Mucosa of stomach (tissue), 1 donor: ENCODE results near the gene PLLP.
A peak's percentile ranks its signal among the peaks of the same experiment; 100 is the strongest.

Experiments used
- H3K27me3 ChIP-seq: one replicate; pipeline ENCODE4 v1.7.0; 2013; ENCODE audit warnings: mild to moderate bottlenecking, low read length; ENCODE audit not compliant: control insufficient read depth, insufficient read depth
- H3K36me3 ChIP-seq: one replicate; pipeline ENCODE4 v1.7.0; 2013; ENCODE audit warnings: low read length; ENCODE audit not compliant: control insufficient read depth, insufficient read depth
- H3K4me1 ChIP-seq: one replicate; pipeline ENCODE4 v1.7.0; 2013; ENCODE audit warnings: mild to moderate bottlenecking, low read length; ENCODE audit not compliant: control insufficient read depth, insufficient read depth
- H3K4me3 ChIP-seq: one replicate; pipeline ENCODE4 v1.7.0; 2013; ENCODE audit warnings: low read length
- H3K9ac ChIP-seq: one replicate; pipeline ENCODE4 v1.7.0; 2013; ENCODE audit warnings: mild to moderate bottlenecking, low read length, moderate library complexity
- H3K9me3 ChIP-seq: one replicate; pipeline ENCODE4 v1.7.0; 2013; ENCODE audit warnings: mild to moderate bottlenecking, low read length, moderate library complexity; ENCODE audit not compliant: control insufficient read depth
- donor health status: Pancreatic carcinoma.

The PLLP gene

DNA sequence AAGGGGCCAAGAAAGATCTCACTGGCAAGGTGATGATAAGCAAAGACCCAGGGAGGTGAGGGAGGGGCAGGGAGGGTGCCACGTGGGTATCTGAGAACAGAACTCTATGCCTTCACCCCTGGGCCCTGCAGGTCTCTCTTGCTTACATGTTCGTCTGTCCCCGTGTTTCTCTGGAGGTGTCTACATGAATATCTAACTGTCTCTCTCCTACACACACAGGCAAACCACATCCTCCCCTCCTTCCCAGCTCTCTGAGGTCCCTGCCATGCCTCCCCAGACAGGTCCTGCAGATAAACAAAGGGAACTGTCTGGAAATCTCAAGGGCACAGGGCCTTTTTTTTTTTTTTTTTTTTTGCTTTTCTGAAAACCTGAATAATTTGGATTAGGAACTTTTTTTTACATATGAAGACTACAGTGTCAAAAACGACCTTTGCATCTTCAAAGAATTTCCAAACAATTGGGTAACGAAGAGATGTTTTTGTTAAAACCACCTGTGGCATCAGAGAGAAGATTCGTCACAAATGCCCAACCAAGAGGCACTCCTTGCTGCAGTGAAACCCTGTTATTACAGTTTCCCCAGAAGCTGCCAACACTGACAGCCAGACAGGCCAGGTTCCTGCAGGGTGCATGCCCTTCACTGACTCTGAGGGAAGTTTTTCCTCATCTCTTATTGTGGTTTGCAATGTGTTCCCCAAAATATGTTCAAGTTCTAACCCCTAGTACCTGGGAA is 17.8 kb downstream of the PLLP start:
- Histone ChIP-seq H3K4me1 (peaks cover 92% of the 10 kb centered on the region), H3K9me3 (no peaks in the 10 kb centered on the region), H3K4me3 (no peak overlapping the region), H3K27me3 (no peaks in the 10 kb centered on the region), H3K9ac (peak overlapping the region; percentile 69), H3K36me3 (no peaks in the 10 kb centered on the region)

DNA sequence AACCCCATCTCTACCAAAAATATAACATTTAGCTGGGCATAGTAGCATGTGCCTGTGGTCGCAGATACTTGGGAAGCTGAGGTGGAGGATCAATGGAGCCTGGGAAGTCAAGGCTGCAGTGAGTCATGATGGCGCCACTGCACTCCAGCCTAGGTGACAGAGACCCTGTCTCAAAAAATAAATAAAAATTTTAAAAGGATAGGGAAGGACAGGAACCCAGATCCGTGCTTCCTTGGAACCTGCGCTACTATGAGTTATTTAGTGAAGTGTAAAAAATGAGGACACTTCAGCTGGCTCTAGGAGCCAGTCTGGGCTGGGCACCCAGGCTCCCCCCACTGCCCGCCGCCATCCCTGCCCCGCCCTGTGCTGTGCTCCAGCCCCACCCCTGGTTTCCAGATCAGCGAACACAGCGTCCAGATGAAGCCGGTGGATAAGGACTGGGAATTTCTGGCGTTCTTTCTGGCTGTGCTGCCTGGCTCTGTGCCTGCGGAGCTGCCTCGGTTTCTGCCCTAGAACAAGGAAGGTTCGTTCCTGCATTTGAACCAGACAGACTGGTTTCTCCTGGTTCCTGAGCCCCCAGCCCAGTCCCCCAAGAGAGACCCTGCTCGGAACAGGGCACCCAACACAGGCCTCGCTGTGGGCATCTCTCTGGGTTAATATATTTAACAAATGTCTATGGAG is 18.5 kb downstream of the PLLP start:
- peak overlapping the region; percentile 69 for H3K9ac ChIP-seq
- no peaks in the 10 kb centered on the region for H3K36me3 ChIP-seq
- H3K27me3 ChIP-seq = no peaks in the 10 kb centered on the region
- peaks cover 92% of the 10 kb centered on the region for H3K4me1 ChIP-seq
- no peak overlapping the region for H3K4me3 ChIP-seq
- H3K9me3 ChIP-seq = no peaks in the 10 kb centered on the region

DNA sequence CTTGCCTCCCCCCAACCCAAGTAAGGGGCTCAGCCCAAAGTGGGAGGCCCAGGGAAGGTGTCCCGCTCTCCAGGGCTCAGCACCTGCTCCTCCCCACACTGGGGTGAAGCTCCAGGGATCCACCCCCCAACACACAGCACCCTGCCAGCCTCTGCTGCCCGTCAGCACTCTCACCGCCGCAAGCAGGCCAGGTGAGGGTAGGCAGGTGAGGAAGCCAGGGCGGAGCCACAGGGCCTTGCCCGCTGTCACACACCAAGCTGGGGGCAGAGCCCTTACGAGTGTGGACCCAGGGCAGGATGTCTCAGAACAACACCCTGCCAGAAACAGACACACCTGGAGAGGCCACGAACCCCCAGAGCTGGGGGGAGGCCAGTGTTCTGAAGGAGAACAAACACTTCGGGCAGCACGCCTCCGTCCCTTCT is 19.5 kb downstream of the PLLP start:
- Histone ChIP-seq H3K9ac (peak overlapping the region; percentile 69), H3K36me3 (no peaks in the 10 kb centered on the region), H3K4me1 (peaks cover 89% of the 10 kb centered on the region), H3K4me3 (no peak overlapping the region), H3K9me3 (no peaks in the 10 kb centered on the region), H3K27me3 (no peaks in the 10 kb centered on the region)

DNA sequence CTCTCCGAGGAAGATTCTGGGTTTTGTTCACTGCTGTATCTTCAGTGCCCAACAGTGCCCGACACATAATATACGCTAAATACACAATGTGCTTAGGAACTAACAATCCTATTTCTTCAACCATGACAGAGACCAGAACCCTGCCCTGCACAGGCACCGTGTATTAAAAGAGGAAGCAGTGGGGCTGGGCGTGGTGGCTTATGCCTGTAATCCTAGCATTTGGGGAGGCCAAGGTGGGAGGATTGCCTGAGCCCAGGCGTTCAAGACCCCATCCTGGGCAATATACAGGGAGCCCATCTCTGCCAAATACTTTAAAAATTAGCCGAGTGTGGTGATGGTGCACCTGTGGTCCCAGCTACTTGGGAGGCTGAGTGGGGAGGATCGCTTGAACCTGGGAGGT is 20.1 kb downstream of the PLLP start:
- no peaks in the 10 kb centered on the region for H3K36me3 ChIP-seq
- H3K4me1 ChIP-seq = peaks cover 85% of the 10 kb centered on the region
- H3K9me3 ChIP-seq = no peaks in the 10 kb centered on the region
- no peaks in the 10 kb centered on the region for H3K27me3 ChIP-seq
- H3K9ac ChIP-seq = peak overlapping the region; percentile 38
- H3K4me3 ChIP-seq = no peak overlapping the region

DNA sequence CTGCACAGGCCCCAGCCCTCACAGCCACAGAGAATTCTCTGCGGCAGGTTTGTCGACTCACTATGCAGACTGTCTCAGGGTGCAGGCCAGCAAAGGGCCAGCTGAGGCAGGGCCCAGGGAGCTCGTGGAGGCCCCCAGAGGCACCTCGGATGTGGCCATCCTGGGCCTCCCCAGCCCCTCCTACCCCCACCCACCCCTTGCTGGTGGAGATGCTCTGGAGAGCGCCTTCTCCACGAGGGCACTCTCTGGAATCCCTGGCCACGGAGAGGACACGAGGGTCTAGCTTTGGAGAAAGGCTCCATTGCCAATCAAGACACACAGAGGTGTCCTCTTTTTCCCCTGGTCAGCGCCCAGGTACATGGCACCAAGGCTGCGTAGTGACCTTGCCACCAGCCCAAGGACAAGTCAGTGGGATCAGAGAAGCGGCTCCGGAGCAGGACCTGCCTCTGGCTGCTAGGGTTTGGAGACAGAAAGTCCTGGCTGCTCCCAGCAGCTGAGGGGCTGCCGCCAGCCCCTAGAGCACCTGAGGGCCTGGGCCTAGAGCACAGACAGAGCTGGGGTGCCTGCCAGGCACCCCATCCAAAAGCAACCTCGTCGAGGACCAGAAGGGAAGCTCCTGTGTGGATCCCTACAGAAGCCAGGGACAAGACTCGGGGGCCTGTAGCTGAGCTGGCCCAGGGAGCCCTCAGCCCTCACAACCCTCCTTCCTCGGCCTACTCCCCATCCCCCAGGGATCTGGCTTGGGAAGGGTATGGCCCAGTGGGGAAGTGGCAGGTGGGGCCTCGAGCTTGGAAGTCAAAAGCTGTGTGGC is 20.7 kb downstream of the PLLP start:
- no peaks in the 10 kb centered on the region for H3K36me3 ChIP-seq
- no peaks in the 10 kb centered on the region for H3K9me3 ChIP-seq
- H3K9ac ChIP-seq = peak overlapping the region; percentile 54
- no peak overlapping the region for H3K4me3 ChIP-seq
- peaks cover 79% of the 10 kb centered on the region for H3K4me1 ChIP-seq
- H3K27me3 ChIP-seq = no peaks in the 10 kb centered on the region

DNA sequence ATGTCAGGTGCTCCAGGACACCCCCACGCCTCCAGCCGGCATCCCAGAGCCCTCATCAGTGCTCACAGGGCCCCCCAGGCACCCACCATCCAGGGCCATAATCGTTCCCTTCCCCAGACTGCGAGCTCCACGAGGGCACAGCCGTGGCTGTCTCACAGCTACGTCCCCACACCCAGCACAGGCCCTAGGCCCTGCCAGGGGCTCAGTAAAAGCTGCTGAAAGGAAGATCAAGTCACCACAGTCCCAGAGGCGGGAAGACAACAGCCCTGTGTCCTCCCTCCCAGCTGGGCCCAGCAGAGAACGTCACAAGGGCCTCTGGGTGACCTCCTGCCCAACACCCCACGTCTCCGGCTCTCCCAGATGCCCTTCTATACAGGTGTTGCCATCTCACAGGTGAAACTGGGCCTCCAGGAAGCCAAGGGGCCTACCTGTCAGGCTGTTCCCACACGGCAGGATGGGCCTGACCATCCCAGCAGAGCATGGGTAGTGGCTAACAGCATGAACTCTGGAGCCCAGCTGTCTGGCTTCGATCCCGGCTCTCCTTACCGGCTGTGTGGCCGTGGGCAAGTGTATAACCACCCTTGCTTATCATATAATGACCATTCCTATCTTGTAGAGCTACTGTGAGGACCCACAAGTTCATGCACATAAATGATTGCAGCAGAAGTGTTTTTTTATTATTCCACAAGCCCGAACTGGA is 21.5 kb downstream of the PLLP start:
- Histone ChIP-seq H3K4me3 (no peak overlapping the region), H3K9ac (peak overlapping the region; percentile 16), H3K4me1 (peaks cover 71% of the 10 kb centered on the region), H3K9me3 (no peaks in the 10 kb centered on the region), H3K27me3 (no peaks in the 10 kb centered on the region), H3K36me3 (peaks cover 5% of the 10 kb centered on the region)

DNA sequence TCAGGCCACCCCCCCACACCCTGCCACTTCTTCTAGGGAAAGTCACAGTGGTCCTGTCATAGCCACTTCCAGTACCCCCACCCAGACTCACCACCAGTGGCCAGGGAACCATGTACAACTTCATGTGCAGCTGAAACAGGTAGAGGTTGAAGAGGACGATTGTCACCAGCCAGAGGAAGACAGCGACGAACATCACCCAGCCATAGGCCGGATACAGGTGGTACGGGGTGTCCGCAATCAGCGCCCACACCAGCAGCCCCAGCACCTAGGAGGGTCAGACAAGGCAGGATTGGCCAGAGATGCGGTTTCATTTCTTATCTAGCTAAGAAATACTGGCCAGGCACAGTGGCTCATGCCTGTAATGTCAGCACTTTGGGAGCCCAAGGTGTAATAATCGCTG is 22.7 kb downstream of the PLLP start:
- Histone ChIP-seq H3K4me1 (peaks cover 59% of the 10 kb centered on the region), H3K9ac (no peak overlapping the region)

DNA sequence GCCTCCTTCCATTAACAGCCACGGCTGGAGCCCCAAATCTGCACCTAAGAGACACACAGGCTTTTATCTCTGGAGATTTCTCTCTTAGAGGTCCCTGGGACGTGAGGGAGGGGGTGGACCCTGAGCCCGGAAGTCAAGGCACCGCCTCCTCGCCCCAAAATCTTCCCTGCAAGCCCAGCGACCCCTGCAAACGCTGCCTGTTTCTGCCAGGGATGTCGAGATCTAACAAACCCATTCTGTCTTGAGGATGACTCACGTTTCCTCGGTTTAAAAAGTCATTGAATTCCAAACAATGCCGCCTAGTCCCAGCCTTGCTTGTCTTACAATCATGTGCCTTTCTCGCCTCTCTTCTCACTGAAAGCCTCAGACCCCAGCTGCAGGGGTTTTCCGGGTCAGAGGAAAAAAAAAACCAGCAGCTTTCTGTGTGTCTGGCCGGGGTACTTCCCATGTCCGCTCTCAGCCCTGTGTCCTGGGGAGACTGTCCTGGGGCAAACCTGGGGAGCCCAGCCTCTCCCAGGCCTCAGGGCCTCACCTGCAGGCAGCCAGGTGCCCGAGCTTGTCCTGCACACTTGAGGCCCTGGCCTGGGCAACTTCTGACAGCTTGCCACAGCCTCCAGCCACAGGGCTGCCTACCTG is 24.1 kb downstream of the PLLP start:
- H3K9ac ChIP-seq = peak overlapping the region; percentile 31
- H3K27me3 ChIP-seq = no peaks in the 10 kb centered on the region
- peaks cover 12% of the 10 kb centered on the region for H3K36me3 ChIP-seq
- H3K4me1 ChIP-seq = peaks cover 45% of the 10 kb centered on the region
- H3K4me3 ChIP-seq = no peak overlapping the region
- H3K9me3 ChIP-seq = no peaks in the 10 kb centered on the region

More for the DNA sequence above, 22.7 kb downstream of the PLLP start:
- no peak overlapping the region for H3K4me3 ChIP-seq
- H3K36me3 ChIP-seq = peaks cover 8% of the 10 kb centered on the region
- H3K9me3 ChIP-seq = no peaks in the 10 kb centered on the region
- H3K27me3 ChIP-seq = no peaks in the 10 kb centered on the region

DNA sequence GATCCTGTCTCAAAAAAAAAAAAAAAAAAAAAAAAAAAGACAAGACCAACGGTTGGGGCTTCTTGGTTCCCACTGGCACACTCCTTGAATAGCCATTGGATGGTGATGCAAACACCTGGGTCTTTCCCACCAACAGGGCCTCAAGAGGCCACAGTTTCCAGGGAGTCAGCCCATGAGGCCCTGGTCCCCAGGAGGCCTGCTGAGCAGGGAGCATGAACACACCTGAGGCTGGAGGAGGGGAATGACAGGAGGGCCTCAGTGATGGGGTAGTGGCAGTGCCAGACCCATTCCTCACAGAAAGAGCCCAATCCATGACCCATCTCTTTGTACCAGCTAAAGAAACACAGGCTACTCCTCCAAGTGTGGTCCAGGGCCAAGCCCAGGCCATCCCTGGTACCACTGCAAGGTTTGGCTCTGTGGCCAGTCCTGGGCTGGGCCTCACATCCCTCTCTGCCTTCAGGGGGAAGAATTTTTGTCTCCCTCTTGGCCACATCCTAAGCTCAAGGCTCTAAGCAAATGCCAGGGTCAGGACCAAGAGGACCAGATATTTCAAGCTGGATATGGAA is 25.5 kb downstream of the PLLP start:
- H3K9me3 ChIP-seq = no peaks in the 10 kb centered on the region
- no peak overlapping the region for H3K9ac ChIP-seq
- no peak overlapping the region for H3K4me3 ChIP-seq
- H3K36me3 ChIP-seq = peaks cover 12% of the 10 kb centered on the region
- no peaks in the 10 kb centered on the region for H3K27me3 ChIP-seq
- peaks cover 32% of the 10 kb centered on the region for H3K4me1 ChIP-seq

DNA sequence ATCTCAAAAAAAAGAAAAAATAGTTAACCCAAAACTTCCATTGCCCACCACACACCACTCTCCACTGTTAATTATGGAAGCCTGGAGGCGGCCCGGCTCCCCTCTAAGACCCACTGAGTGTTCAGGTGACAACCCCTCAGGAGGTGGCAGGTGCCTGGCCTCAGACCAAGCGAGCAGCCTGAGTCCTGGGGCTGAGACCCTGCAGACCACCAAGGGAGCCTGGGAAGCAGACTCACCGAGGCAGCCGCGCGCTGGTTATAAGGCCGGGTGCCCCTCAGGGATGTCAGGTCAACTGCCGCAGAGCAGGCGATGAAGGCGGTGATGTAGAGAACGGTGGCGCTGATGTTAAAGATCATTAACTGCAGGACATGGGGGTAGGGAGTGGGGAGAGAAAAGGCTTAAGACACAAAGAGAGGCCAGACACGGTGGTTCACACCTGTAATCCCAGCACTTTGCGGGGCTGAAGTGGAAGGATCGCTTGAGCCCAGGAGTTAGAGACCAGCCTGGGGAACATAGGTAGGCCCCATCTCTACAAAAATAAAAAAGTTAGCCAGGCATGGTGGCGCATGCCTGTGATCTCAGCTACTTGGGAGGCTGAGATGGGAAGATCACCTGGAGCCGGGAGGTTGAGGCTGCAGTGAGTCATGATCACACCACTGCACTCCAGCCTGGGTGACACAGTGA is 26.1 kb downstream of the PLLP start:
- H3K4me1 ChIP-seq = peaks cover 28% of the 10 kb centered on the region
- H3K36me3 ChIP-seq = peaks cover 12% of the 10 kb centered on the region
- H3K4me3 ChIP-seq = no peak overlapping the region
- H3K27me3 ChIP-seq = no peaks in the 10 kb centered on the region
- no peak overlapping the region for H3K9ac ChIP-seq
- H3K9me3 ChIP-seq = no peaks in the 10 kb centered on the region
